GM19455 (cell line): ENCODE measurements around the gene MAP1S.
"Not testable (repeated sequence)": the region's sequence is repeated elsewhere in the genome, so short reads cannot be mapped to it uniquely, and the experiment has no call there.

Experiments
- ATAC-seq: cut with Tn5 transposase; IDR thresholded peaks from one replicate; pipeline ENCODE4 v1.9.1; 2021; ENCODE audit not compliant: unreplicated experiment

The MAP1S gene

GRCh38 chr19:17761148-17761547 is 41.9 kb downstream of the MAP1S start:
- no peak for ATAC-seq

GRCh38 chr19:17762505-17763229 is 43.4 kb downstream of the MAP1S start:
- ATAC-seq, result no peak

DNA sequence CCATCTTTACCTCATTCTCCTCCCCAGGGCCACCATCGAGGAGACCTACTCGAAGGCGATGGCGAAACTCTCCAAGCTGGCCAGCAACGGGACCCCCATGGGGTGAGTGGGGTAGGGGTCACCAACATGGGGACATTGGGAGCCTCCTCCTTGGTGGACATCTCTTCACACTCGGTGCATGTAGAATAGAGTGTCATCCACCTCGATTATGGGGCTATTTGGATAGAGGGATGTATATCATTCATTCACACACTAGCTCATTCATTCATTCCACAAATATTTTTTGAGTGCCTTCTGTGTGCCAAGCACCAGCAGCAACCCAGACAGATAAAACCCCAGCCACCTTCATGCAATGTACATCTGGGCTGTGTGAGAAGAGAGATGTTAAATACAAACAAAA is 45.1 kb downstream of the MAP1S start:
- ATAC-seq, result no peak

DNA sequence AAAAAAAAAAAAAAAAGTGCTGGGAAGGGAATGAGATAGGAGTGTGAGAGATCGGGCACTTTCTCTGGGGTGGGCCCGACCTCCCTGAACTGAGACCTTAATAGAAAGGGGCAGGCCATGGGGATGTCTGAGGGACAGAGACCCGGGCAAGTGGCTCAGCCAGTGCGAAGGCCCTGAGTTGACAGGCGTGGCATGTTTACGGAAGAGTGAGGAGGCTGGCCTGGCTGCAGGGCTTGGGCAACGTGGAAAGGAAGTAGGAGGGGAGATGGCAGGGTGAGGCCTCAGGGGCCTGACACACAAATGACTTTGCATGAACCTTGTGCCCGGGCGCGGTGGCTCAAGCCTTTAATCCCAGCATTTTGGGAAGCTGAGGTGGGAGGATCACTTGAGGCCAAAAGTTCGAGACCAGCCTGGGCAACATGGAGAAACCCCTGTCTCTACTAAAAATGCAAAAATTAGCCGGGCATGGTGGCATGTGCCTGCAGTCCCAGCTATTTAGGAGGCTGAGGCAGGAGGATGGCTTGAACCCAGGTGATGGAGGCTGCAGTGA is 45.9 kb downstream of the MAP1S start:
- ATAC-seq, result no peak

- ATAC-seq, result no peak
Observed at GRCh38 chr19:17766543-17767131, 47.4 kb downstream of the MAP1S start.

DNA sequence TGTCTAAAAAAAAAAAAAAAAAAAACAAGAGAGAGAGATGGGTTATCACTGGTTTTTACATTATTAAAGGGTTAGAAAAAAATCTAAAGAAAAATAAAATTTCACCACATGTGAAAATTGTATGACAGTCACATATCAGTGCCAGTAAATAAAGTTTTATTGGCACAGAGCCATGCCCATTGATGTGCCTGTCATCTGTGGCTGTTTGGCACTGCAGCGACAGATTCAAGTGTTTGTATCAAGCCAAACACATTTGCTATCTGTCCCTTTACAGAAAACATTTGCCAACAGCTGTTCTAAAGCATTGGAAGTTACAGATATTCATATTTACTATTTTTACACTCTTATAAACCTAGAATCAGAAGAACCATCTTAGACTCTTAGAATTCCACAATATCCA is 48.3 kb downstream of the MAP1S start:
- ATAC-seq, result no peak

- ATAC-seq, result no peak
Observed at GRCh38 chr19:17770613-17771012, 51.3 kb downstream of the MAP1S start.

DNA sequence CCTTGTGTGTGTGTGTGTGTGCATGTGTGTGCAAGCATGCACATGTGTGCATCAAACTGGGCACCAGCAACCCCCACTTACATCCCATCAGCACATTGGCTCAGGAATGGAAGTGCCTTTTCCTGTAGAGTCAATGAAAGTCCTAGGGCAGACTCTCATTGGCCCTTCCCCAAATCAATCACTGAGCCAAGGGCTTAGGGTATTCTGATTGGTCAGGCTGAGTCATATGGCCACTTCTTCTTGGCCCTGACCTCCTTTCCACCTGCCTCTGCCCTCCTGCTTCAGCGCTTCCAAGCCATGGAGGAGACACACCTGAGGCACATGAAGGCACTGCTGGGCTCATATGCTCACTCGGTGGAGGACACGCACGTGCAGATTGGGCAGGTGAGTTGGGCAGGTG is 52.9 kb downstream of the MAP1S start:
- no peak for ATAC-seq

DNA sequence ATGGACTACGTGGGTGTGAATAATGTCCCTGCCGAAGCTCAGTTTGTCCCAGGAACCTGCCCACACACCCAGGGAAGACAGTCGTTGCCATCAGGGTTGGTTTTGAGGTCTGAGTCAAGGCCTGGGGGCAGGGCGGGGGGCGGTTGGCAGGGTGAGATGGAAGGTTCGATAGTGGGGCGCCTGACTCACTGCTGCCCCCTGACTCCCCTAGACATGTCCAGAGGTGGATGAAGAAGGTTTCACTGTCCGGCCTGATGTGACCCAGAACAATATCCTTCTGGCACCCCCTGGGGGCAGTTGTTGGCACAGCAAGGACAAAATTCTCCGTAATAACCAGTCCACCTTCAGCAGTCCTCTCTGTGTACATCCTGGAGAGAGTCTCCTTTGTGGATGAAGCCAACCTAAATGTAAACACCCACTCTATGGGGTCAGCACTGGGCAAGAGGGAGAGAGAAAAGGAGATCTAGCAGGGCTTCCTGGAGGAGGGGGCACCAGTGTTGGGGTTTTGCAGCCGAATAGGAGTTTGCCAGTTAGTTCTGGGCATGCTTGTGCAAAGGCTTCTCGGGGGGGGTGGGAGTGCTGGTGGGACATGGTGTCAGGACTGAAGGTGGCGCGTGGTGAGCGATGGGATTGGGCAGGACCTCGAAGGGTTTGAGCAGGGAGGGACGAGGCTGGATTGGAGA is 56.1 kb downstream of the MAP1S start:
- ATAC-seq, result no peak

DNA sequence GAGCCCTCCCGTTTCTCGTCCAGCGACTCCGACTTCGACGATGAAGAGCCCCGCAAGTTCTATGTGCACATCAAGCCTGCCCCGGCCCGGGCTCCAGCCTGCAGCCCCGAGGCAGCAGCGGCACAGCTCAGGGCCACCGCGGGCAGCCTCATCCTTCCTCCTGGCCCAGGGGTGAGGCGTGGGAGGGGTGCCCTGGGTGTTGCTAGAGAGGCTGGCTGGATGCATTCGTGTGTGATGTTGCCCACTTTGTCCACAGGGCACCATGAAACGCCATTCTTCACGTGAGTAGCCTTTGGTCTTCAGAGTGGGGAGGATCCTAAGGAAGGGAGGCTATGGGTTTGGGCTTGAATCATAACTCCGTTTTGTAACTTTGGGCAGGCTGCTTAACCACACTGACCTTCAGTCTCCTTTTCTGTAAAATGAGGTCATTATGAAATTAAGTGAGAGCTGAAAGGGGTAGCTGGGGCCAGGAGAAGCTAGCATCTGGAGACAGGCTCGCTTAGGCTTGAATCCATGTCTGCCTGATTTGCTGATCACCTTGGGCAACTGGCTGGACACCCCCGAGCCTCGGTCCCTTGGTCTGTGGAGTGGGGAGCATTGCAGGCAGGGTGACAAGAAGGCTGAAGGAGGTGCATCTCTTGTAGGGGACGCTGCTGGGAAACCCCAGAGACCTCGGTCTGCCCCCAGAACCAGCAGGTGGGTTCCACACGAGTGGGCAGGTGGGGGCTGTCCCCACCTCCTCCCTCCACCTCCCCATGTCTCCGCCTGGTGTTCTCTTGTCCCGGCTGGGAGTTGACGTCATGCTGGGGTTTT is 56.9 kb downstream of the MAP1S start:
- peak; percentile 54 for ATAC-seq

- not testable (repeated sequence) for ATAC-seq
Observed at GRCh38 chr19:17777840-17778239, 58.6 kb downstream of the MAP1S start.

DNA sequence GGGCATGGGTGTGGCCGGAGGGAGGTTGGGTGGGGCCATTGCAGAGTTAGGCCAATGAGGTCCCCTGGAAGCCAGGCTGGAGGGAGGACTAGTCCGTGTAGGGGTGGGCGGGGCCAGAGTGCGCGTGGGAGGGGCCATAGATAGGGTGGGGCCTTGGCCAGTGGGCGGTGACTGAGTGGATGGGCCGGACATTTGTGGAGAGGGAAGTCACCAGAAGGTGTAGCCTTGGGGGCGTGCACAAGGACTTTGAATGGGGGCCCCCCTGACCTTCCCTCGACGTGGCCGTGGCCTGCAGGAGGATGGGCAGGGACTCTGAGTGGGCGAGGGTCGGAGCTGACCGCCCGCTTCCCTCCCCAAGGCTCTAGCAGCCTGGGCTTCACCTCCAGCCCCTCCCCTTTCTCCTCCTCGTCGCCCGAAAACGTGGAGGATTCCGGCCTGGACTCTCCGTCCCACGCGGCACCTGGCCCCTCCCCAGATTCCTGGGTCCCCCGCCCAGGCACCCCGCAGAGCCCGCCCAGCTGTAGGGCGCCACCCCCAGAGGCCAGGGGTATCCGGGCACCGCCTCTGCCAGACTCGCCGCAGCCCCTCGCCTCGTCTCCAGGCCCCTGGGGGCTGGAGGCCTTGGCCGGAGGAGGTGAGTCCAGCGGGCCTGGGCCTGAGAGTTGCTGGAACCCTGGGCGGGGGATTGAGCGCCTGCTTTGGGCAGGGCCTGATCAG is 59.1 kb downstream of the MAP1S start:
- ATAC-seq, result no peak

DNA sequence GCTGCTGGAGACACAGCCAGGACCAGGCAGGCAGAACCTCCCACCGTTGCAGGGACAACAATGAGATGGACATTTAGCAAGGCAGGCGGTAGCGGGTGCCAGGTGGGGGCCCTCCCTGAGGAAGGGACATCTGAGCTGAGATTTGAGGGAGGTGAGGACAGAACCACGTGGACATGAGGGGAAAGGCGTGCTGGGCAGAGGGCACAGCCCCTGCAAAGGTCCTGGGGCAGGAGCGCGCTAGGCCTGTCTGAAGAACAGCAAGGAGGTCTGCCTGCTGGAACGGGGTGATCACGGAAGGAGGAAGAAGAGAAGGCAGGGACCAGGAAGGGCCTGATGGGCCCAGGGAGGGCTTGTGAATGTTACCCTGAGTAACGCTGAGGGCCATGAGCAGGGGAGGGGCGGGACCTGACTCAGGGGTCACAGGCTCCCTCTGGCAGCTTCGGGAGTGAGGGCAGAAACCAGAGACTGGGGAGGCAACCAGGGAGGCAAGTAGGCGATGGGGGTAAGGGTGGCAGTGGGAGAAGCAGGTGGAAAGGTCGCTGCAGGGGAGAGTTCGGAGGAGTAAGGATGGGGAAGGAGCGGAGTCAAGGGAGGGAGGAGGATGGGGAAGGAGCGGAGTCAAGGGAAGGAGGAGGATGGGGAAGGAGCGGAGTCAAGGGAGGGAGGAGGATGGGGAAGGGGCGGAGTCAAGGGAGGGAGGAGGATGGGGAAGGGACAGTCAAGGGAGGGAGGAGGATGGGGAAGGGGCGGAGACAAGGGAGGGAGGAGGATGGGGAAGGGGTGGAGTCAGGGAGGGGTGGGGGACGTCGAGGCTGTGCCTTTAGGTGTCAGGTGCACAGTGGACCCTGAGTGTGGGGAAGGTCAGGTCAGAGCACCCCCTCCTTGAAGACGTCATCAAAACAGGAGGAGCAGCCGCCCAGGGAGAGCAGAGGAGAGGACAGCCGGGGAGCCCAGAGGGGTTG is 60.0 kb downstream of the MAP1S start:
- no peak for ATAC-seq

DNA sequence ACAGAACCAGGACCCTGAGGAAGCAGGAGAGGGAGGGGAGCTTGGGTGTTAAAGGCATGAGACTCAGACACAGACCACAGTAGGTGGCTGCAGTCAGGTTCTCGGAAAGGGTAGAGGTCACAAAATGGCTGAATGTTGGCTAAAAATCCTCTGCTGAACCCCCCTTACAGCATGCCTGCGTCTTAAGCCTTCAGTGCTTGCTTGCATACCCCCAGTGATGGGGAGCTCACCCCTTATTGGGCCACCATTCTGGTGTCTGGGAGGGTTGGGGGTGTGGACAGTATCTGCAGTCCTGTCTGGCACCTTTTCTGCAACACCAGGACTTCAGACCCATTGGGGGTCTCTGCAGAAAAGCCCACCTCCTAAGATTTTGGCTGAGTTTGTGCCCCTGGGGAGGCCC is 61.5 kb downstream of the MAP1S start:
- no peak for ATAC-seq

- ATAC-seq, result not testable (repeated sequence)
Observed at GRCh38 chr19:17783721-17784120, 64.4 kb downstream of the MAP1S start.
